Endometrial microvascular endothelial cells (primary cell): ENCODE results near the gene RAB4A. TPM values are rescaled to one million over a fixed set of nuclear protein-coding genes. Genes with fewer than 3 reads are reported as not detected.

Experiments used
- in situ Hi-C: cut with HindIII; loops from 2 replicates; pipeline ENCODE4 v1.10.0; 2017; ENCODE audit warnings: low sequenced_read_pairs, low pct_unique_long_range_greater_than_20kb; ENCODE audit errors: inconsistent ontology term
- total RNA-seq: library from RNA; depleted of rRNA; stranded (reverse); fragments of >200 nt; gene quantifications from one replicate; pipeline ENCODE4 v1.2.3, GENCODE V29; 2015; ENCODE audit errors: inconsistent ontology term

RAB4A gene
- total RNA-seq, 1 donor from 2014 or later: 18.2 TPM

GRCh38 chr1:229323201-229323600 is 52.3 kb downstream of the RAB4A start:
- in situ Hi-C loops: no loop called here

- in situ Hi-C loops: no loop called here
Measured at GRCh38 chr1:229323885-229324553, 53.1 kb downstream of the RAB4A start.

DNA sequence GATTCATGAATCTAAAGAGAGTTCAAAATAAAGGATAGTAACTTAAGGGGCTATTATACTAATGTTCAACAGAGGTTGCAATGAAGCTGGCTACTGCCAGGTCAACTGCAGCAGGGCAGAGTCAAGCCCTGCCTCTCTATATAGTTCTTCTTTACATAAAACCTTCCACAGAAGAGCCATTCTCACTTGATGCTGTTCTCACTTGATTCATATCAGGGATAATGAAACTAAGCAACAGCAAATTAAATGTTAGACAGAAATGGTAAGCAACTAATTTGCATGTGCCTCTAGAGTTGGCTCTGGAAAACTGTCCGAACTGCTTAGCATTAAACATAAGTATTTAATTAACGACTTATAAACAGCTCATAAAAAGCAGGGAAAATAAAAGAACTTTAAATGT is 54.5 kb downstream of the RAB4A start:
- in situ Hi-C loops: loop anchor here (25.0 kb wide), 1 partner anchor 112 kb away; the partner anchor contains the start of gene ACTA1

GRCh38 chr1:229325853-229326487 is 55.1 kb downstream of the RAB4A start:
- in situ Hi-C loops: loop anchor here (25.0 kb wide), 1 partner anchor 111 kb away; the partner anchor contains the start of gene ACTA1

- in situ Hi-C loops: loop anchor here (25.0 kb wide), 1 partner anchor 111 kb away; the partner anchor contains the start of gene ACTA1
Measured at GRCh38 chr1:229326601-229327000, 55.7 kb downstream of the RAB4A start.

GRCh38 chr1:229327765-229328164 is 56.9 kb downstream of the RAB4A start:
- in situ Hi-C loops: loop anchor here (25.0 kb wide), 1 partner anchor 110 kb away; the partner anchor contains the start of gene ACTA1

GRCh38 chr1:229328598-229329362 is 57.9 kb downstream of the RAB4A start:
- in situ Hi-C loops: loop anchor here (25.0 kb wide), 1 partner anchor 109 kb away; the partner anchor contains the start of gene ACTA1

GRCh38 chr1:229334269-229334668 is 63.4 kb downstream of the RAB4A start:
- in situ Hi-C loops: loop anchor here (25.0 kb wide), 1 partner anchor 103 kb away; the partner anchor contains the start of gene ACTA1

DNA sequence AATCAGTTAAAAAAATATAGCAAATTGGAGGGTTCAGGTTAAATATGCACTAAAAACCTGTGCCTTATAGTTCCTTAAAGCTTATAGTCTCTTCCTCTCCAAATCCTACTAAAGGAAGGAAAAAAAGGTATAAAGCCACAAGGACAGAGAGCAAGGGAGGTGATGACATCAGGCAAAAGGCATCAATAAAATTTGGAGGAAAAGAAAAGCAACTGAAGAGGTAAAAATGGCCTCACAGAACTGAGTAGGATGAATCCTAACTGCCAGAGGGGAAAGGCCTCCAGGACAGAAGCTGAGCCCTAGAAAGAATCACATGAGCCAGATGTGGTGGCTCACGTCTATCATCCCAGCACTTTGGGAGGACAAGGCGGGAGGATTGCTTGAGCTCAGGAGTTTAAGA is 63.8 kb downstream of the RAB4A start:
- in situ Hi-C loops: loop anchor here (25.0 kb wide), 1 partner anchor 103 kb away; the partner anchor contains the start of gene ACTA1

GRCh38 chr1:229336345-229336744 is 65.4 kb downstream of the RAB4A start:
- in situ Hi-C loops: loop anchor here (25.0 kb wide), 1 partner anchor 101 kb away; the partner anchor contains the start of gene ACTA1

DNA sequence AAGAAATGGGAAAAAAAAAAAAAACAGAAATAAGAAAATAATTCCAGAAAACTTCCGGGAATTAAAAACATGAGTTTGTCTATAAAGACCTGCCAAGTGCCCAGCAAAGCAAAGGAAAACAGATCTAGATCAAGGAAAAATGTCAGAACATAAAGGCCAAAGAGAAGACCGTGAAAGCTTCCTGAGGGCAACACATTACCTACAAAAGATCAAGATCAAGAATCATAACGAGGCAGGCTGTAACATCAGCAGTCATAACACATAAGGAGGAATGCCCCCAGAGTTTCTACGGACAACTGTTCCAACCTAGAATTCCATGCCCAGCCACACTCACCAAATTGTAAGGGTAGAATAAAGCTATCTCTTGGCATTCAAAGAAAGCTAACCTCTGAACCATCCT is 68.2 kb downstream of the RAB4A start:
- in situ Hi-C loops: loop anchor here (25.0 kb wide), 1 partner anchor 98 kb away; the partner anchor contains the start of gene ACTA1

DNA sequence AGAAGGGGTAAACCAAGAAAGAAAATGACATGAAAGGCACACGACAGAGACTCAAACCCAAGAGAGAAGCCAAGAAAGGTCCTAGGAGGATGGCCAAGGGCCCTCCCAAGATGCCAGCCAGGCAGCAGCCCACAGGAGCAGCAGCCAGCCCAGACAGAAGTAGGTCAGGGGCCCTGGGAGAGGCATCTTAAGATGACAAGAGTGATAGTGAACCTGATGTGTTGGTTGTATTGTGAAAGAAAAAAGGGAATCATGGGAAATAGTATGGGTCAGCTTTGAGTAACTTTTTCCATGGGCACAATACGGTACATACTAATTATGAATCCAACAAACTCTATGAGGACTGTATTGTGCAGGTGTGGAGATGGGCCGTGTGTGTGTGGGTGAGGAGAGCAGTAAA is 68.6 kb downstream of the RAB4A start:
- in situ Hi-C loops: loop anchor here (25.0 kb wide), 1 partner anchor 98 kb away; the partner anchor contains the start of gene ACTA1

DNA sequence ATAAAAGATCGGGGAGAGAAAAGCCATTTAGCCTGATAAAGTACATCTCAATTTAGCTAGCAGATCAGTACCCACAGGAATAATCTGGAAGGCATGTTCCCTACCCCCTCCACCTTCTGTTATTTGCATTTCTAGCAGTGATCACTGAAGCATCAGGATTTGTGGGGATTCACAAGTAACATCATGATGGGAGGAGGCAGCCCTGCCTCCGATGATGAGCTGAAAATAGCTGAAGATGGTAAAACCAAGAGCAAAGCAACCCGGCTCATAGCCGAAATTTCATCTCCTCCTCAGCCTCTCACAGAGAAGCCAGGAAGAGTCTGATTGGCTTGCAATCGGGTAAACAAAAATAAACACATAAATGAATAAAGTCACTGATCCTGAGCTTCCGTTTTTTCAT is 69.6 kb downstream of the RAB4A start:
- in situ Hi-C loops: loop anchor here (25.0 kb wide), 1 partner anchor 97 kb away; the partner anchor contains the start of gene ACTA1

- in situ Hi-C loops: loop anchor here (25.0 kb wide), 1 partner anchor 95 kb away; the partner anchor contains the start of gene ACTA1
Measured at GRCh38 chr1:229341774-229342655, 71.1 kb downstream of the RAB4A start.

GRCh38 chr1:229342656-229343569 is 72.0 kb downstream of the RAB4A start, which contains the start of gene CCSAP:
CCSAP (minus strand) TSS chr1:229343047; CDS start chr1:229342465, 582 bp downstream.
- in situ Hi-C loops: loop anchor here (25.0 kb wide), 1 partner anchor 94 kb away; the partner anchor contains the start of gene ACTA1

DNA sequence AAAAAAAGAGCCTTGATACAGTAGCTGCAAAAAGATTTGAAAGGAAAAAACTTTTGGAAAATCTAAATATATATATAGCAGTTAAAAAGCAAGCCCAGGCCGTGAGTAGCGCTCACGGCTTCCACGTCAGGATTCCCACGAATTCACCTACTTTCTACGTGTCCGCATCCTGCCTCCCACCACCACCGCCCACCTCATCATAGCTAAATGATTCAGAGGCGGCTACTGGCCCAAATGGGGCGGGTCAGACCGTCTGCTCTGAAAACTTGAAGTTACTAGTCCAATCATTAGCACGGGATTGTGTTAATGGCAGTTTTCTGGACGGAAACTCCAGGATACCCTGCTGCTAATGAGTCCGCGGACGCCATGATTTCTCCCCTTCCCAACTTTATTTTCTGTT is 73.2 kb downstream of the RAB4A start:
- in situ Hi-C loops: loop anchor here (25.0 kb wide), 1 partner anchor 93 kb away; the partner anchor contains the start of gene ACTA1
